Uterus (tissue), 4 donors: ENCODE results near the gene FEV. TPM values are rescaled to one million over a fixed set of nuclear protein-coding genes. Genes with fewer than 3 reads are reported as not detected.

ENCODE experiments used
- DNase-seq, 2 donors: peaks; one replicate each; pipeline ENCODE4 v3.0.0-alpha.2; 2019 to 2020
- H3K27ac ChIP-seq, 2 donors: fragments of 200-600 bp; sonication (generic); 1 replicate in 1 of 2; 2 replicates in 1 of 2; pipeline ENCODE4 v1.5.1; 2016 to 2018
- H3K27me3 ChIP-seq, 2 donors: fragments of 200-600 bp; sonication (generic); one replicate each; pipeline ENCODE4 v1.5.1; 2018 to 2019; ENCODE audit warnings: control low read depth in 1 of 2
- H3K36me3 ChIP-seq, 2 donors: fragments of 200-600 bp; sonication (generic); one replicate each; pipeline ENCODE4 v1.5.1; 2019; ENCODE audit warnings: control low read depth in 1 of 2
- H3K4me1 ChIP-seq, 2 donors: fragments of 200-600 bp; sonication (generic); one replicate each; pipeline ENCODE4 v1.5.1; 2018 to 2019; ENCODE audit warnings: control low read depth in 1 of 2
- H3K4me3 ChIP-seq, 2 donors: fragments of 200-600 bp; sonication (generic); 1 replicate in 1 of 2; 2 replicates in 1 of 2; pipeline ENCODE4 v1.5.1; 2018 to 2019; ENCODE audit warnings: mild to moderate bottlenecking in 1 of 2
- H3K9me3 ChIP-seq, 2 donors: fragments of 200-600 bp; sonication (generic); one replicate each; pipeline ENCODE4 v1.5.1; 2019; ENCODE audit warnings: control low read depth in 1 of 2
- POLR2A ChIP-seq, 2 donors: fragments of 450-650 bp; IDR thresholded peaks; one replicate each; pipeline ENCODE4 v1.6.1; 2016; ENCODE audit warnings: antibody characterized with exemption in 2 of 2, mild to moderate bottlenecking in 1 of 2, moderate library complexity in 1 of 2
- intact Hi-C: fragments of 100-400 bp; cut with DNase I; formaldehyde crosslinking; loops from one replicate; pipeline ENCODE4 v1.15.1; 2023; ENCODE audit warnings: low total_unique reads
- total RNA-seq, 4 donors: library from RNA; depleted of rRNA in 3 of 4; stranded (reverse); fragments of >200 nt in 3 of 4; gene quantifications; one replicate each; pipeline versions ENCODE4 v1.1.0 to v1.2.4, GENCODE V29; 2014 to 2023
- TF ChIP-seq, protein P1 (sequence below), 4 experiments: fragments of 200-600 bp in 2 of 4; fragments of 450-650 bp in 2 of 4; sonication (generic) in 2 of 4; IDR thresholded peaks; one replicate each; pipeline ENCODE4 v1.5.1; 2016 to 2019; ENCODE audit warnings: antibody characterized with exemption in 4 of 4, mild to moderate bottlenecking in 2 of 4, moderate library complexity in 1 of 4
- donor health status: DM: yes; HTN: yes; CAD: no.

The FEV gene
- total RNA-seq, 4 donors from 2014 or later: not detected

DNA sequence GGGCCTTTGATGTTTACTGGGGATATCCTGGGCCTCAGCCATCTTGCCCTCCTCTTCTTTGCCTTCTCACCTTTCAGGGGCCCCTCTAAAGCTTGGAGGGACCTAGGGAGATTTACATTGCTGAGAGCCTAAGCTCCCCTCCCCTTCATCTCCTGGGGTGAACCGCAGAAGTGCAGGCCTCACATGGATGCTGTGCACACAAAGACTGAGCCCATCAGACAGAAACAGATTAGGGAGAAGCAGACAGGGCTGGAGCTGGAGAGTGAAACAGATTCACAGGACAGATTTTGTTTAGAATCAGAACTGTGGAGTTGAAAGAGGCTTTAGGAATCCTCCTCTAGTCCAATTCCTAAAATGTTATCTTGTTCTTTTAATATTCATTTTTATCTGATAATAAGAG lies 28.9 kb downstream of the FEV start:
- TF ChIP-seq, protein P1, sequence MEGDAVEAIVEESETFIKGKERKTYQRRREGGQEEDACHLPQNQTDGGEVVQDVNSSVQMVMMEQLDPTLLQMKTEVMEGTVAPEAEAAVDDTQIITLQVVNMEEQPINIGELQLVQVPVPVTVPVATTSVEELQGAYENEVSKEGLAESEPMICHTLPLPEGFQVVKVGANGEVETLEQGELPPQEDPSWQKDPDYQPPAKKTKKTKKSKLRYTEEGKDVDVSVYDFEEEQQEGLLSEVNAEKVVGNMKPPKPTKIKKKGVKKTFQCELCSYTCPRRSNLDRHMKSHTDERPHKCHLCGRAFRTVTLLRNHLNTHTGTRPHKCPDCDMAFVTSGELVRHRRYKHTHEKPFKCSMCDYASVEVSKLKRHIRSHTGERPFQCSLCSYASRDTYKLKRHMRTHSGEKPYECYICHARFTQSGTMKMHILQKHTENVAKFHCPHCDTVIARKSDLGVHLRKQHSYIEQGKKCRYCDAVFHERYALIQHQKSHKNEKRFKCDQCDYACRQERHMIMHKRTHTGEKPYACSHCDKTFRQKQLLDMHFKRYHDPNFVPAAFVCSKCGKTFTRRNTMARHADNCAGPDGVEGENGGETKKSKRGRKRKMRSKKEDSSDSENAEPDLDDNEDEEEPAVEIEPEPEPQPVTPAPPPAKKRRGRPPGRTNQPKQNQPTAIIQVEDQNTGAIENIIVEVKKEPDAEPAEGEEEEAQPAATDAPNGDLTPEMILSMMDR (IDR thresholded peaks at IDR 0.05): no peak
- TF ChIP-seq POLR2A (IDR thresholded peaks at IDR 0.05): no peak
- Histone ChIP-seq H3K4me3 (no peak overlapping the region), H3K4me1 (peaks cover 0 to 17% of the 10 kb centered on the region in 2 donors), H3K9me3 (no peaks in the 10 kb centered on the region), H3K36me3 (no peaks in the 10 kb centered on the region), H3K27ac (no peak overlapping the region), H3K27me3 (peaks cover 5 to 9% of the 10 kb centered on the region in 2 donors)
- DNase-seq: no peak
- intact Hi-C loops: no loop called here

DNA sequence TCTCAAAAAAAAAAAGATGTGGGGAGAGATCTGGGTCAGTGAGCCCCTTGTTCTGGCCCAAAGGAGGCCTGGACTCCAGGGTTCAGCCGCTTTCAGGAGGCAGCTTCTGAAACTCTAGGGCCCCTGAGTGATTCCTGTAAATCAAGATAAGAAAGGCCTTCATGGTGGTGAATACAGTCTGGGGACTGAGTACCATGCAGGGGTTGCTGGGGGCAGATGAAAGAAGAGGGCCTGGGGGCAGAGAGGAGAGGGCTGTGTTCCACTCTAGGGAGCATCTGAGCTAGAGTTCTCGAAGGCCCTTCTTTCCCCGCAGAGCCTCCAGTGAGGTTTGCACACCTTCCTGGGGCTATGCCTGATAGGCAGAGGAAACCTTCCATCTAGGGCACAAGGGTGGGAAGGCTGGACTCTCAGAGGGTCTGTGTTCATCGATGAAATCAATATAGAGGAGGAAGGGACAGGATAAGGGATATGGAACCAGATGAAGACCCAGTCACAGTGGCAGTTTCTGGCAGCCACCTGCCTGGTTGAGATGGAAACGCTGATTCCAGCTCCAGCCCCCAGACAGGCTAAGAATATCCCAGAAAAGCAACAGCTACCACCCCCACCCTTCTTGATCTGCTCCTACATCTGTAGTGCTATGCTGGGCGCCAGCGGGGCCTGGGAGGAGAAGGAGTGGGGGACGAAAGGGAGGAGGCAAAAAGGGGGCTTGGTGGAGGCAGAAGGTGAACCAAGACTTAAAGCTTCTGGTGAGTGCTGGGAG lies 30.3 kb downstream of the FEV start:
- no peaks in the 10 kb centered on the region for H3K36me3 ChIP-seq
- no peak for TF ChIP-seq POLR2A (IDR thresholded peaks at IDR 0.05)
- TF ChIP-seq, protein P1 (IDR thresholded peaks at IDR 0.05): no peak
- peaks cover 0 to 6% of the 10 kb centered on the region in 2 donors for H3K27me3 ChIP-seq
- intact Hi-C loops: no loop called here
- no peak overlapping the region for H3K27ac ChIP-seq
- no peak overlapping the region for H3K4me3 ChIP-seq
- DNase-seq: no peak
- H3K4me1 ChIP-seq: peaks cover 0 to 4% of the 10 kb centered on the region in 2 donors
- H3K9me3 ChIP-seq: no peaks in the 10 kb centered on the region

DNA sequence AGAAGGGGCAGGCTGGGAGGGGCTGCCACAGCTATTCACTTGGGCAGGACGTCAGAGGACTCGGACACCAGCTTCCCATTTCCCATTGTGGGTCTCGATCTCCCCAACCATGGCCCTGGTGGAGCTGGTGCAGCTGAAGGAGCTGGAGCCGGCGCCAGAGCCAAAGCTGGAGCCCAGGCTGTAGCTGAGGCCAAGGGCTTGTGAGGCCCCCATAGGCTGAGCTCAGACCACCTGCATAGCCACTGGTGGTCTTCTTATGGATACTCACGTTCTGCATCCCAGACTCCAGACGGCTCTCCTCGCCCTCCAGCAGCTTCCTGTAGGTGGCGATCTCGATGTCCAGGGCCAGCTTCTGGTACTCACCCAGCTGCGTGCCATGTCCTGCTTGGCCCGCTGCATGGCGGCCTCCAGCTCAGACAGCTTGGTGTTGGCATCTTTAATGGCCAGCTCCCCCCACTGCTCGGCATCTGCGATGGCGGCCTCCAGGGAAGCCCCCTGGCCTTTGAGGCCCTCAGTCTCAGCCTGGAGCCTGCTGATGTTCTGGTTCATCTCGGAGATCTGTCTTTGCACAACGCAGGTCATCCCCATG lies 31.5 kb downstream of the FEV start:
- no peaks in the 10 kb centered on the region for H3K27me3 ChIP-seq
- H3K27ac ChIP-seq: no peak overlapping the region
- no peak overlapping the region for H3K4me3 ChIP-seq
- H3K4me1 ChIP-seq: no peaks in the 10 kb centered on the region
- no peak for DNase-seq
- intact Hi-C loops: no loop called here
- no peaks in the 10 kb centered on the region for H3K36me3 ChIP-seq
- TF ChIP-seq POLR2A (IDR thresholded peaks at IDR 0.05): no peak
- TF ChIP-seq, protein P1 (IDR thresholded peaks at IDR 0.05): no peak
- H3K9me3 ChIP-seq: no peaks in the 10 kb centered on the region

DNA sequence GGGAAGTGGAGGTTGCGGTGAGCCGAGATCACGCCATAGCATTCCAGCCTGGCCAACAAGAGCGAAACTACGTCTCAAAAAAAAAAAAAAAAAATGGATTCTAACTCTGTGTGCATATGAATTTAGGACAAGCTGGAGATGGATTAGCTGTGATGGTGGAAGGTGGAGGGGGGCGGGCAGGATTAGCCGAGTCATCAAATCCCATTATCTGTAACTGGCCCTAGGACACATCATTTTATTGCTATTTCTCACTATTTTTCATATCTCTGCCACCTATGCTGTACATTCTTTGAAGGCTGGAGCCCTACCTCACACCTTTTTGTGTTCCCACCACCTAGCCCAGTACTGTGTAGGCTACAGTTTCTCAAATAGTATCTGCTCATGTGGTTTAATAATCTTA lies 32.8 kb downstream of the FEV start:
- Histone ChIP-seq H3K9me3 (no peaks in the 10 kb centered on the region), H3K36me3 (no peaks in the 10 kb centered on the region), H3K27ac (no peak overlapping the region), H3K27me3 (no peaks in the 10 kb centered on the region), H3K4me1 (no peaks in the 10 kb centered on the region), H3K4me3 (no peak overlapping the region)
- TF ChIP-seq, protein P1 (IDR thresholded peaks at IDR 0.05): no peak
- no peak for TF ChIP-seq POLR2A (IDR thresholded peaks at IDR 0.05)
- intact Hi-C loops: no loop called here
- DNase-seq: no peak

DNA sequence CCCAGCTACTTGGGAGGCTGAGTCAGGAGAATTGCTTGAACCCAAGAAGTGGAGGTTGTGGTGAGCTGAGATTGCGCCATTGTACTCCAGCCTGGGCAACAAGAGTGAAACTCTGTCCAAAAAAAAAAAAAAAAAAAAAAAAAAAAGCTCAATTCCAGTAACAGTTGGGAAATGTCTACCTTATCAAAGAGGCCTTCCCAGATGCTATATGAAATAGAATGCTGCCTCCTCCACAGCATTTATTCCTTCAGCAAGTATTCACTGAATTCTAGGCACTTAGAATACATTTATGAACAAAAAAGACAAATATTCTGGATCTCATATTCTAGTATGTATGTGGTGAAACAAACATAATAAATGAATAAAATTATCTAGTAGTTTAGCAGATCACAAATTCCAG lies 38.4 kb downstream of the FEV start:
- Histone ChIP-seq H3K4me3 (no peak overlapping the region), H3K4me1 (no peaks in the 10 kb centered on the region), H3K36me3 (no peaks in the 10 kb centered on the region), H3K27ac (no peak overlapping the region), H3K27me3 (no peaks in the 10 kb centered on the region), H3K9me3 (no peaks in the 10 kb centered on the region)
- intact Hi-C loops: no loop called here
- TF ChIP-seq, protein P1 (IDR thresholded peaks at IDR 0.05): no peak
- no peak for TF ChIP-seq POLR2A (IDR thresholded peaks at IDR 0.05)
- no peak for DNase-seq
